ENCODE results near the gene CA9.
"Not testable (repeated sequence)": the region's sequence is repeated elsewhere in the genome, so short reads cannot be mapped to it uniquely, and the experiment has no call there.

CA9 gene

GRCh38 chr9:35636135-35636876 lies 37.4 kb upstream of the CA9 start:
- TF ChIP-seq, protein P1, sequence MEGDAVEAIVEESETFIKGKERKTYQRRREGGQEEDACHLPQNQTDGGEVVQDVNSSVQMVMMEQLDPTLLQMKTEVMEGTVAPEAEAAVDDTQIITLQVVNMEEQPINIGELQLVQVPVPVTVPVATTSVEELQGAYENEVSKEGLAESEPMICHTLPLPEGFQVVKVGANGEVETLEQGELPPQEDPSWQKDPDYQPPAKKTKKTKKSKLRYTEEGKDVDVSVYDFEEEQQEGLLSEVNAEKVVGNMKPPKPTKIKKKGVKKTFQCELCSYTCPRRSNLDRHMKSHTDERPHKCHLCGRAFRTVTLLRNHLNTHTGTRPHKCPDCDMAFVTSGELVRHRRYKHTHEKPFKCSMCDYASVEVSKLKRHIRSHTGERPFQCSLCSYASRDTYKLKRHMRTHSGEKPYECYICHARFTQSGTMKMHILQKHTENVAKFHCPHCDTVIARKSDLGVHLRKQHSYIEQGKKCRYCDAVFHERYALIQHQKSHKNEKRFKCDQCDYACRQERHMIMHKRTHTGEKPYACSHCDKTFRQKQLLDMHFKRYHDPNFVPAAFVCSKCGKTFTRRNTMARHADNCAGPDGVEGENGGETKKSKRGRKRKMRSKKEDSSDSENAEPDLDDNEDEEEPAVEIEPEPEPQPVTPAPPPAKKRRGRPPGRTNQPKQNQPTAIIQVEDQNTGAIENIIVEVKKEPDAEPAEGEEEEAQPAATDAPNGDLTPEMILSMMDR (IDR thresholded peaks at IDR 0.05; ENCODE audit: control extremely low read depth, extremely low read depth, low read depth, missing control alignments), result no peak
- no peak for DNase-seq (ENCODE audit: extremely low spot score)
- CTCF ChIA-PET, result interaction anchor here (1.1 to 5.7 kb wide), 3 partner anchors 10 to 24 kb away, joined by 4 to 36 read pairs (median 6); partner anchors contain the start of genes CCDC107 and RMRP
- POLR2A ChIA-PET, result no interaction called here

DNA sequence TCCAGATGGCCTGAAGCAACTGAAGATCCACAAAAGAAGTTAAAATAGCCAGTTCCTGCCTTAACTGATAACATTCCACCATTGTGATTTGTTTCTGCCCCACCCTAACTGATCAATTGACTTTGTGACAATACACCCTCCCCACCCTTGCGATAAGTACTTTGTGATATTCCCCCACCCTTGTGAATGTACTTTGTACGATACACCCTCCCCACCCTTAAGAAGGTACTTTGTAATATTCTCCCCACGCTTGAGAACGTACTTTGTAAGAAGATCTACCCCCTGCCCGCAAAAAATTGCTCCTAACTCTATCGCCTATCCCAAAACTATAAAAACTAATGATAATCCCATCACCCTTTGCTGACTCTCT lies 36.9 kb upstream of the CA9 start:
- CTCF ChIA-PET, result interaction anchor here (1.1 to 5.7 kb wide), 3 partner anchors 9 to 25 kb away, joined by 4 to 36 read pairs (median 6); partner anchors contain the start of genes CCDC107 and RMRP
- POLR2A ChIA-PET; DNase-seq (ENCODE audit: extremely low spot score): not testable (repeated sequence)

DNA sequence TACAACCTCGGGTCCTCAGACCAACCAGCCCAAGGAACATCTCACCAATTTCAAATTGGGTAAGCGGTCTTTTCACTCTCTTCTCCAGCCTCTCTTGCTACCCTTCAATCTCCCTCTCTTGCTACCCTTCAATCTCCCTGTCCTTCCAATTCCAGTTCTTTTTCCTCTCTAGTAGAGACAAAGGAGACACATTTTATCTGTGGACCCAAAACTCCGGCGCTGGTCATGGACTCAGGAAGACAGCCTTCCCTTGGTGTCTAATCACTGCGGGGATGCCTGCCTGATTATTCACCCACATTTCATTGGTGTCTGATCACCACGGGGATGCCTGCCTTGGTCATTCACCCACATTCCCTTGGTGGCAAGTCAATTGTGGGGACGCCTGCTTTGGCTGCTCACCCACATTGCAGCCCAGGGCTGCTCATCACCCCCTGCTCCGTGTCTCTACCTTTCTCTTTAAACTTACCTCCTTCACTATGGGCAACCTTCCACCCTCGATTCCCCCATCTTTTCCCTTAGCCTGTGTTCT lies 36.2 kb upstream of the CA9 start:
- CTCF ChIA-PET, result interaction anchor here (1.5 kb wide), 1 partner anchor 10 kb away, joined by 7 read pairs; no protein-coding TSS in a partner anchor
- DNase-seq (ENCODE audit: extremely low spot score); POLR2A ChIA-PET: not testable (repeated sequence)

DNA sequence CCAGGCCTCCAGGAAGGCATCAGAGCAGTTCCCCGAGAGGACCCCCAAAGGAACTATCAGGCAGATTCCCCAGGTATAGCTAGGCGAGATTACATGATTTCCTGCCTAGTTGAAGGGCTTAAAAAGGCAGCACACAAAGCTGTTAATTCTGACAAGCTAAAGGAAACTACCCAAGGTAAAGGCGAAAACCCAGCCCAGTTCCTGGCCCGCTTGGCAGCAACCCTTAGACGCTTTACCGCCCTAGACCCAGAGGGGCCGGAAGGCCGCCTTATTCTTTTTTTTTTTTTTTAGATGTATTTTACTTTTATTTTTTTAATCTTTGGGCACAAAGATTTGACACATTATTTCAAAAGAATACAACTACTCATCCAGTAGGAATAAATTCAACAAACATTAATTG lies 35.0 kb upstream of the CA9 start:
- DNase-seq (ENCODE audit: extremely low spot score); POLR2A ChIA-PET: not testable (repeated sequence)
- CTCF ChIA-PET, result interaction anchor here (1.1 to 3.2 kb wide), 5 partner anchors 9 to 93 kb away, joined by 3 to 7 read pairs (median 4); partner anchors contain the start of gene TLN1

DNA sequence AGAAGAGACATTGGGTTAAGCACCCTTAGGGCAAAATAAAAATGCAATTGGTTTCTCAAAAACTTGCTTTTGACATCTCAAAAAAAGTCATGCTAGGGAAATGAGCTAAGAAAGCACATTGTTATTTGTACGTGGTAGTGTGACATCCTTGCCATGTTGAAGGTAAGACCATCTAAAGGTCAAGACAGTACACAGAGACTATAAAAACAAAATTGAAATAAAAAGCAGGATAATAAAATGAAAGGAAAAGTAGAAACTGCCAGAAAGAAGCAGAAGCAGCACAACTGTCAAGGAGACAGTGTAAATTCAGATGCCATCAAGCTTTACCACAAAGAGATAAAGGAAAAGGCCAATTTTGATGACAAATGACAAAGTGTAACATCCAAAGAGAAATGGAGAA lies 34.5 kb upstream of the CA9 start:
- DNase-seq (ENCODE audit: extremely low spot score); POLR2A ChIA-PET: not testable (repeated sequence)
- CTCF ChIA-PET, result interaction anchor here (1.1 to 3.2 kb wide), 9 partner anchors 9 to 187 kb away, joined by 3 to 7 read pairs (median 4); partner anchors contain the start of gene TLN1

DNA sequence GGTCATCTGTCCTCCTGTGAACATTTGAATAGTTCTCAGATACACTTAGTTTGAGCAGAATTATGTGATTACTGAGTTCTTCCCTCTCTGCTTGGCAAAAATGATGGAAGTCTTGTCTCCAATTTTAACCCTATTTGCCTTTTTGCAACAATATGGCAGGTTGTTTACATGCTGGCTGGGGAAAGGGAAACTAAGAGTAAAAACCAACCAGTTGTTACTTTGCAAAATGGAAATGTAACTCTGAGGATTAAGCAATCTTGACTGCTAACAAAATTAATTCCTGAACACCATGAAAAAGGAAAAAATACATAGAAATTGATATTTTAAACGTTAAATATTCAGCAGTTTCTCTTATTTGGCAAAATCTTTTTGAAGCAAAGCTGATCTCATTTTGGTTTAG lies 34.1 kb upstream of the CA9 start:
- no peak for DNase-seq (ENCODE audit: extremely low spot score)
- ChIA-PET CTCF (interaction anchor here (0.7 to 3.2 kb wide), 9 partner anchors 18 to 187 kb away, joined by 3 to 7 read pairs (median 4); partner anchors contain the start of genes CCDC107, RMRP and TLN1), POLR2A (no interaction called here)
- TF ChIP-seq, protein P1 (IDR thresholded peaks at IDR 0.05; ENCODE audit: control extremely low read depth, extremely low read depth, low read depth, missing control alignments), result no peak

GRCh38 chr9:35640431-35640830 lies 33.3 kb upstream of the CA9 start:
- DNase-seq (ENCODE audit: extremely low spot score); POLR2A ChIA-PET: not testable (repeated sequence)
- CTCF ChIA-PET, result interaction anchor here (0.7 to 3.2 kb wide), 7 partner anchors 17 to 186 kb away, joined by 3 to 7 read pairs (median 4); partner anchors contain the start of genes CCDC107, RMRP and TLN1

DNA sequence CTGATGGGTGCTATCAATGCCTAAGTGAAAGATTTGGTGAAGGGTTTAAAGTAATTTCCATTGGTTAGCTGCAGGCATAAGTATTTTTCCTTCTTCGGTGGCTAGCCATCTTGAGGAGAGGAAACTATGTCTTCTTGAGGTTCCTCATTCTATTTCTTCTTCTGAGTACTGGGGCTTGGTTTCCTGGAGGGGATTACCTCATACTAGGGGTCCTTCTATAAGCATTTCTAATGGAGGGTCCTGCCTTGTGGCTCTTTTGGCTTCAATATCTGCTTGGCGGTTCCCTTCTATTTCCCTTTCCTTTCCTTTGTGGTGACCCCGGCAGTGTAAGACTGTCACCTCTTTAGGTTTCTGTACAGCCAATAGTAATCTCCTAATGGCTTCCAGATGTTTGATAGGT lies 32.2 kb upstream of the CA9 start:
- POLR2A ChIA-PET; DNase-seq (ENCODE audit: extremely low spot score): not testable (repeated sequence)
- CTCF ChIA-PET, result interaction anchor here (3.2 kb wide), 1 partner anchor 20 kb away, joined by 7 read pairs; no protein-coding TSS in a partner anchor

DNA sequence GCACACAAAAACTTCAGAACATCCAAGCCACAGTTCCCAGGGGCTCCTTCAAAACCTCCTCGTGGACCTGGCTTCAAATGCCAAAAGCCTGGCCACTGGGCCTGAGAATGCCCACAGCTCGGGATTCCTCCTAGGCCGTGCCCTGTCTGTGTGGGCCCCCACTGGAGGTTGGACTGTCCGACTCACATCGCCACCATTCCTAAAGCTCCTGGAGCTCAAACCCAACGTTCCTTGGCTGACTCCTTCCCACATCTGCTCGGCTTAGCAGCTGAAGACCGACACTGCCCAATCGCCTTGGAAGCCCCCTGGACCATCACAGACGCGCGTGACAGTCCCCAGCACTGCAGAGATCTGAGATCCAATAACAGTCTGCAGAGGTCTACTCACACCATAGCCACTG lies 30.7 kb upstream of the CA9 start:
- ChIA-PET POLR2A (no interaction called here), CTCF (interaction anchor here (1.4 to 4.5 kb wide), 2 partner anchors 14 to 109 kb away, joined by 3 to 26 read pairs; no protein-coding TSS in a partner anchor)
- TF ChIP-seq, protein P1 (IDR thresholded peaks at IDR 0.05; ENCODE audit: control extremely low read depth, extremely low read depth, low read depth, missing control alignments), result no peak
- no peak for DNase-seq (ENCODE audit: extremely low spot score)

DNA sequence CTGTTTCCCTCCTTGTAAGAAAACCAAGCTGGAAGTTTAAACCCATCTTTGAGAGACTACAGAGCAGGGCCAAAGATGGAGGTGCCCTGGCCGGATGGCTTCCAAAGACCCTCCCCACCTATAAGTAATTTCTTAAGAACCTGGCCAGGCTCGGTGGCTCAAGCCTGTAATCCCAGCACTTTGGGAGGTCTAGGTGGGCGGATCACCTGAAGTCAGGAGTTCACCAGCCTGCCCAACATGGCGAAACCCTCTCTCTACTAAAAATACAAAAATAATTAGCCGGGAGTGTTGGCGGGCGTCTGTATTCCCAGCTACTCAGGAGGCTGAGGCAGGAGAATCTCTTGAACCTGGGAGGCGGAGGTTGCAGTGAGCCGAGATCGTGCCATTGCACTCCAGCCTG lies 28.0 kb upstream of the CA9 start:
- DNase-seq (ENCODE audit: extremely low spot score), result peak; percentile 6
- ChIA-PET POLR2A (interaction anchor here (1.0 to 1.6 kb wide), 2 partner anchors 12 to 86 kb away, joined by 3 to 5 read pairs; partner anchors contain the start of genes CCDC107, CREB3, RMRP and TLN1), CTCF (interaction anchor here (0.6 to 7.2 kb wide), 19 partner anchors 12 to 189 kb away, joined by 3 to 138 read pairs (median 6); partner anchors contain the start of genes ARHGEF39, CCDC107, CD72 and CREB3)

Data from GM10248 (cell line).